ENCODE results near the gene TMEM161A.

TMEM161A gene

GRCh38 chr19:19096641-19097627, 41.3 kb downstream of the TMEM161A start:
- no peak for DNase-seq (ENCODE audit: low read depth)

DNA sequence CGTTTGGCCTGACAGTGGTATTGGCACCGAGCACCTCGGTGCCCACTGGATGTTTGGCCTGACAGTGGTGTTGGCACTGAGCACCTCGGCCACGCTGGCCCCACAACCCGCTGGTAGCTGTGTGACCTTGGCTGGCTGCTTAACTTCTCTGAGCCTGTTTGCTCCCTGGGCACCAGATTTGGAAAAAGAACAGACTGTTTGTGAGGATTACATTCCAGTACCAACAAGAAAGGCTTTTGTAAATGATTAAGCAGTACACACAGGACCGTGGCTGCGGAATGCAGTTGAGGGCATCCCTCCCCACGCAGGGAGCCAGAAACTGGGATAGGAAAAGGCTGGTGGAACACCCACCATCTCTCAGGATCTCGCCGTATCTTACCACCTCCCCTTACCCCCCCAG, 42.6 kb downstream of the TMEM161A start:
- DNase-seq (ENCODE audit: low read depth), result no peak

- no peak for DNase-seq (ENCODE audit: low read depth)
Observed at GRCh38 chr19:19094513-19094912, 43.8 kb downstream of the TMEM161A start.

- DNase-seq (ENCODE audit: low read depth), result no peak
Observed at GRCh38 chr19:19087676-19088075, 50.6 kb downstream of the TMEM161A start.

DNA sequence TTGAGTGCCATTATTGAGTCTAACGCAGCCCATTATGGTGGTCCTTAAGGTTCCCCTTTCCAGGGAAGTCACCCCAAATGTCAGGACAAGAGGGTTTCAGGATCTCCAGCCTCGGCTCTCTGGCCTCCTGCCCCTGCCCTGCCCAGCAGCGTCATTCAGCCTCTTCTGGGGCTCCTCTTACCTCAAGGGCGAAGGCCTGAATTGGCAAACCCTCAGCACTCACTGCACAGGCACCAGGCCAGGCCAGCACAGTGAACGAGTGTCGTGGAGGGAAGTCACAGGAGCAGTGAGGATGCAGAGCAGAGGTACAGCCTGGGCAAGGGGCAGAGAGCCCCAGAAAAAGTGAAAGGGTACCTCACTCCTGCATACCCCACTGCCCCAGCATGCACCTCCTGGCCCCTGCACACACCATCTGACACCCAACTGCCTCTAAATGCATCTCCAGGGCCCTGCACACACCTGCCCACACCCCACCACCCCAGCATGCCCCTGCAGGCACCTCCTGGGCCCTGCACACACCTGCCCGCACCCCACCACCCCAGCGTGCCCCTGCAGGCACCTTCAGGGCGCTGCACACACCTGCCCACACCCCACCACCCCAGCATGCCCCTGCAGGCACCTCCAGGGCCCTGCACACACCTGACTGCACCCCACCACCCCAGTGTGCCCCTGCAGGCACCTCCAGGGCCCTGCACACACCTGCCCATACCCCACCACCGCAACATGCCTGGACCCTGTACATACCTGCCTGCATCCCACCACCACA, 54.7 kb downstream of the TMEM161A start:
- no peak for DNase-seq (ENCODE audit: low read depth)

- no peak for DNase-seq (ENCODE audit: low read depth)
Observed at GRCh38 chr19:19081642-19082151, 56.6 kb downstream of the TMEM161A start.

- DNase-seq (ENCODE audit: low read depth), result no peak
Observed at GRCh38 chr19:19079571-19079970, 58.7 kb downstream of the TMEM161A start.

DNA sequence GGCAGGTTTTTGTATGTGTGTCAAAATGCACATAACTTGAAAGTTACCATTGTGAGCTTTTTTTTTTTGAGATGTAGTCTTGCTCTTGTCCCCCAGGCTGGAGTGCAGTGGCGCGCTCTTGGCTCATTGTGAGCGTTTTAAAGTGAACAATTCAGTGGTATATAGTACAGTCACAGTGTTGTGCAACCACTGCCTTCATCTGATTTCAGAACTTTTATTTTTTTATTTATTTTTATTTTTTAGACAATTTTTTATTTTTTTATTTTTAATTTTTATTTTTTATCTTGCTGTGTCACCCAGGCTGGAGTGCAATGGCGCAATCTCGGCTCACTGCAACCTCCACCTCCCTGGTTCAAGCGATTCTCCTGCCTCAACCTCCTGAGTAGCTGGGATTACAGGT, 59.5 kb downstream of the TMEM161A start:
- DNase-seq (ENCODE audit: low read depth), result no peak

- DNase-seq (ENCODE audit: low read depth), result no peak
Observed at GRCh38 chr19:19077103-19077502, 61.2 kb downstream of the TMEM161A start.

- DNase-seq (ENCODE audit: low read depth), result no peak
Observed at GRCh38 chr19:19076476-19076875, 61.8 kb downstream of the TMEM161A start.

DNA sequence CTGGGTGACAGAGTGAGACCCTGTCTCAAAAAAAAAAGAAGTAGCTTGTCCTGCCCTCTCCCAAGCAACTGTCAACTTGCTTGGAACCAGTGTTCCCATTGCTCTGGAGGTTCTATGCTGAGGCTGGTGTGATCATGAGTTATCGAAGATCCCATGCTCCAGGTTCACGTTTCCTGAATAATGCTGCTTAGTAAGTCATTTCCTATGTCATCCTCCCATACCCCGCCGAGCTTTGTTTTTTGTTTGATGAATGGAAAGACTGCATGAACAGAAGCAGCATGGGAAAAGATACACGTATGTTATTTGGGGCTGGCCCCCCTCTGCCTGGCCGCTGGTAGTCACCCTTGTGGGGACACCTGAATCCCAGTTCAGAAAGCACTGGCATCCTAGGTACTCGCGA, 63.2 kb downstream of the TMEM161A start:
- DNase-seq (ENCODE audit: low read depth), result no peak

- DNase-seq (ENCODE audit: low read depth), result no peak
Observed at GRCh38 chr19:19074196-19074882, 63.9 kb downstream of the TMEM161A start.

DNA sequence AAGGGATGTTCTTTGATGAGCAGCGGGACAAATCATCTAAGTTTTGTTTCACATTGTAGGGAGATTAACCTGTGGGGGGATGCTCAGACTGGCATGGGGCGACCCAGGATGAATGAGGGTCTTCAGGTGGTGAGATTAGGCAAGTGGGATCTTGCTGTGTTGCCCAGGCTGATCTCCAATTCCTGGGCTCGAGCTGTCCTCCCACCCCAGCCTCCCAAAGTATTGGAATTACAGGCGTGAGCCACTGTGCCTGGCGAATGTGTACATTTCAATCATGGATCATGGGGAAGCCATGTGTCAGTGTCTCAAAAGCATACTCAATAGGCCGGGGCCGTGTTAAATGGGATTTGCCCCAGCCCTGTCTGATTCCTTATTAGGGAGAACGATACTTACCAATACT, 66.4 kb downstream of the TMEM161A start:
- no peak for DNase-seq (ENCODE audit: low read depth)

All from activated T-cell treated with anti-CD3 and anti-CD28 coated beads for 24 hours (primary cell).